CD4-positive, alpha-beta T cell (primary cell): Measurements from ENCODE around the gene SMC4. TPM values are rescaled to one million over a fixed set of nuclear protein-coding genes. Genes with fewer than 3 reads are reported as not detected.

ENCODE experiments used
- ATAC-seq: fragments of 200-7000 bp; cut with Tn5 transposase; one replicate; pipeline ENCODE4 v1.10.0; 2022; ENCODE audit warnings: mild to moderate bottlenecking; ENCODE audit not compliant: poor library complexity
- CTCF ChIA-PET: fragments of 350-600 bp; sonication (Branson Sonifier 250); formaldehyde crosslinking; loops from one replicate; lab custom pipeline; 2021; ENCODE audit warnings: antibody characterized with exemption, inconsistent platforms; lab: Charles Lee
- POLR2A ChIA-PET: fragments of 350-600 bp; sonication (Branson Sonifier 250); formaldehyde crosslinking; loops from one replicate; lab custom pipeline; 2021; ENCODE audit warnings: antibody characterized with exemption, inconsistent platforms; lab: Charles Lee
- DNase-seq, 14 experiments: peaks; one replicate each; pipeline ENCODE4 v3.0.0-alpha.2; 2013 to 2020; ENCODE audit warnings: mixed read lengths in 2 of 14
- H3K27ac ChIP-seq, 2 donors: one replicate each; pipeline versions ENCODE4 v1.5.1 to v1.7.0; 2013; ENCODE audit warnings: low read length in 2 of 2, low read depth in 1 of 2, mild to moderate bottlenecking in 1 of 2
- H3K27me3 ChIP-seq, 2 experiments: 1 replicate in 1 of 2; 2 replicates in 1 of 2; pipeline versions ENCODE4 v1.6.1 to v1.7.0; 2013; ENCODE audit warnings: low read length in 2 of 2, control low read depth in 1 of 2, mild to moderate bottlenecking in 1 of 2, moderate library complexity in 1 of 2; ENCODE audit not compliant: insufficient read depth in 2 of 2, control insufficient read depth in 1 of 2
- H3K36me3 ChIP-seq: one replicate; pipeline ENCODE4 v1.6.1; 2013; ENCODE audit warnings: low read length, control low read depth; ENCODE audit not compliant: insufficient read depth
- H3K4me1 ChIP-seq: one replicate; pipeline ENCODE4 v1.6.1; 2013; ENCODE audit warnings: low read length, control low read depth; ENCODE audit not compliant: insufficient read depth
- H3K4me3 ChIP-seq: one replicate; pipeline ENCODE4 v1.5.1; 2013; ENCODE audit warnings: mild to moderate bottlenecking, low read length, moderate library complexity
- H3K9me3 ChIP-seq, 2 experiments: 1 replicate in 1 of 2; 2 replicates in 1 of 2; pipeline versions ENCODE4 v1.6.1 to v1.7.0; 2013; ENCODE audit warnings: low read length in 2 of 2, mild to moderate bottlenecking in 2 of 2, control low read depth in 1 of 2, moderate library complexity in 1 of 2; ENCODE audit not compliant: control insufficient read depth in 1 of 2, insufficient read depth in 1 of 2
- H3K27ac Mint-ChIP-seq: one replicate; pipeline ENCODE4 v1.8.0; 2020; ENCODE audit warnings: mixed read lengths
- H3K27me3 Mint-ChIP-seq: one replicate; pipeline ENCODE4 v1.8.0; 2021; ENCODE audit warnings: mixed read lengths
- H3K36me3 Mint-ChIP-seq: one replicate; pipeline ENCODE4 v1.8.0; 2021; ENCODE audit warnings: low read depth, mixed read lengths
- H3K4me1 Mint-ChIP-seq: one replicate; pipeline ENCODE4 v1.8.0; 2021; ENCODE audit warnings: low read depth, mixed read lengths
- H3K4me3 Mint-ChIP-seq: one replicate; pipeline ENCODE4 v1.8.0; 2020; ENCODE audit warnings: mild to moderate bottlenecking, mixed read lengths
- H3K9me3 Mint-ChIP-seq: one replicate; pipeline ENCODE4 v1.8.0; 2020; ENCODE audit warnings: mixed read lengths
- CTCF ChIP-seq: fragments of 200-600 bp; IDR thresholded peaks from one replicate; pipeline ENCODE4 v1.8.0; 2022; ENCODE audit warnings: antibody characterized with exemption, mild to moderate bottlenecking
- intact Hi-C, 2 experiments: fragments of 100-400 bp; cut with DNase I in 1 of 2; cut with micrococcal nuclease in 1 of 2; formaldehyde crosslinking; loops; one replicate each; pipeline versions ENCODE4 v1.15.1 to v1.9.0; 2023 to 2025; cut with DNase I, micrococcal nuclease
- total RNA-seq, 174 experiments: library from RNA in 2 of 174; stranded (reverse) in 2 of 174; gene quantifications; one replicate each; pipeline ENCODE4 v1.2.3 and lab custom pipeline; 2021 to 2026

SMC4 gene
- total RNA-seq, 2 experiments from 2014 or later: 52.3 to 58.8 TPM

DNA sequence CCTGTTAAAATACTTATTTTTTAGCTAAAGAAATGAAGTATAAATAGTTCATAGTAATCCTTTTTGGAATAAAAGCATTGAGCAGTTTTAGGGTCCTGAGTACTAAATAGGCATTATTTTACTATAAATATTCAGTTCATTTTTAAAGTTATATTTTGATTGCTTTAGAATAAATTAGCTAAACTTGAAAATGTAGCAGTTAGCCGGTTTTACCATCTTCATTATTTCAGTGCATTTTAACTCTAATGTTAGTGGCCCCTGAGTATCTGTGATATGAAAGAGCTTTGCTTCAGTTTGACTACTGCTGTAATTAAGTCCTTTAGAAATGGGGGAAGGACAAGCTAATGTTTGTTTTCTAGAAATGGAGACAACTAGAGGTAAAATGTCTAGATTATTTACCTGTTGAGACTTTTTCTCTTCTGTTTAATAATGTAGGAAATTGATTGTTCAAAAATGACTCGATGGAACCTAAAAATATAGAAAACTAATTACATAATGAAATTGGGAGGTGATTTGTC, 3.6 kb downstream of the SMC4 start:
- intact Hi-C loops: loop anchor here (5.0 to 10.0 kb wide), 2 partner anchors 162 to 354 kb away; partner anchors contain the start of genes KPNA4 (in 1 of the 2) and PPM1L (in 1 of the 2)
- Histone ChIP-seq H3K36me3 (no peaks in the 10 kb centered on the region), H3K4me1 (peaks cover 21% of the 10 kb centered on the region), H3K9me3 (no peaks in the 10 kb centered on the region), H3K27me3 (peaks cover 0 to 4% of the 10 kb centered on the region in 2 experiments), H3K4me3 (peak overlapping the region; percentile 89), H3K27ac (no peak overlapping the region)
- Mint-ChIP-seq H3K4me1 (peaks cover 54% of the 10 kb centered on the region), H3K4me3 (peak overlapping the region; percentile 90), H3K27me3 (peaks cover 29% of the 10 kb centered on the region), H3K9me3 (no peaks in the 10 kb centered on the region), H3K36me3 (peaks cover 54% of the 10 kb centered on the region), H3K27ac (peak overlapping the region; percentile 97)
- ATAC-seq: no peak
- TF ChIP-seq CTCF: no peak
- POLR2A ChIA-PET: interaction anchor here (1.0 kb wide), 1 partner anchor 47 kb away, joined by 4 read pairs; the partner anchor contains the start of gene TRIM59
- CTCF ChIA-PET: interaction anchor here (0.8 to 2.4 kb wide), 2 partner anchors 10 to 32 kb away, joined by 3 to 15 read pairs; no protein-coding TSS in a partner anchor
- no peak for DNase-seq

DNA sequence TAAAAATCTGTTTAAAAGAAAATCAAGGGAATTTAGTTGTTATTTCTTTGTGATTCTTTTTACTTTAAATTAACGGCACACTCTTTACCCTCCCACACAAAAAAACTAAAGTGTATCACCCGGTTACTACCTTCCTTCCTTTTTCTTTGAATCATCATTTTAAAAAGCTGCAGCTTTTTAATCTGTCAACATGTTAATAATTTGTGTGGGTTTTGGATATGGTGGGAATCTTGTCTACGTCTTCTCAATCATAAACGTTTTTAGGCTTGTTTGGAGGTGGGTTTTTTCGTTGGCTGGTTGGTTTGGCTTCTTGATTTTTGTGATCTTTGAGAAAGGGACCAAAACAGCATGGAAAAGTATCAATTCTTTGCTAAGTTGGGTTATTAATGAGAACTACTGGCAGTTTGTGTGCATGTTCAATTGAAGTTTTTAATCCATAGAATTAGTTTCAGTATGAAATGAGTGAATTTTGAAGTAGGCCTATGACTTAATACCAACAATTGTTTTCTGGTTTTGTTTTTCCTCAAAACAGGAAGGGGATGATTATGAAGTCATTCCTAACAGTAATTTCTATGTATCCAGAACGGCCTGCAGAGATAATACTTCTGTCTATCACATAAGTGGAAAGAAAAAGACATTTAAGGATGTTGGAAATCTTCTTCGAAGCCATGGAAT, 4.5 kb downstream of the SMC4 start:
- DNase-seq (no peak), ATAC-seq (no peak)
- Histone ChIP-seq H3K4me1 (peaks cover 17% of the 10 kb centered on the region), H3K4me3 (peak overlapping the region; percentile 89), H3K27ac (no peak overlapping the region), H3K27me3 (peaks cover 0 to 4% of the 10 kb centered on the region in 2 experiments), H3K9me3 (no peaks in the 10 kb centered on the region), H3K36me3 (no peaks in the 10 kb centered on the region)
- intact Hi-C loops: loop anchor here (5.0 to 10.0 kb wide), 2 partner anchors 161 to 353 kb away; partner anchors contain the start of genes KPNA4 (in 1 of the 2) and PPM1L (in 1 of the 2)
- Mint-ChIP-seq H3K36me3 (peaks cover 54% of the 10 kb centered on the region), H3K4me1 (peaks cover 49% of the 10 kb centered on the region), H3K27me3 (peaks cover 29% of the 10 kb centered on the region), H3K27ac (peak overlapping the region; percentile 97), H3K9me3 (no peaks in the 10 kb centered on the region), H3K4me3 (peak overlapping the region; percentile 81)
- CTCF ChIA-PET: no interaction called here
- POLR2A ChIA-PET: no interaction called here
- TF ChIP-seq CTCF: no peak

- DNase-seq (no peak), ATAC-seq (no peak)
- ChIA-PET POLR2A (interaction anchor here (1.1 kb wide), 1 partner anchor 39 kb away, joined by 3 read pairs; the partner anchor contains the start of gene TRIM59), CTCF (interaction anchor here (0.5 kb wide), 1 partner anchor 98 kb away, joined by 4 read pairs; no protein-coding TSS in a partner anchor)
- peaks cover 37% of the 10 kb centered on the region for H3K36me3 Mint-ChIP-seq
- H3K4me3 Mint-ChIP-seq: no peak overlapping the region
- no peaks in the 10 kb centered on the region for H3K9me3 Mint-ChIP-seq
- Histone ChIP-seq H3K27me3 (no peaks in the 10 kb centered on the region), H3K4me1 (no peaks in the 10 kb centered on the region), H3K36me3 (peaks cover 3% of the 10 kb centered on the region), H3K4me3 (no peak overlapping the region), H3K9me3 (no peaks in the 10 kb centered on the region), H3K27ac (no peak overlapping the region)
- intact Hi-C loops: loop anchor here (5.0 to 10.0 kb wide), 7 partner anchors 45 to 1565 kb away; partner anchors contain the start of genes KPNA4 (in 1 of the 2) and PPM1L (in 1 of the 2)
- H3K27me3 Mint-ChIP-seq: no peaks in the 10 kb centered on the region
- no peak overlapping the region for H3K27ac Mint-ChIP-seq
- H3K4me1 Mint-ChIP-seq: peaks cover 8% of the 10 kb centered on the region
- TF ChIP-seq CTCF: no peak
Observed at GRCh38 chr3:160409812-160410610, 10.6 kb downstream of the SMC4 start.
